Sigmoid colon (tissue), 4 donors: ENCODE data around the gene DHX32.
"Not testable (repeated sequence)": the region's sequence is repeated elsewhere in the genome, so short reads cannot be mapped to it uniquely, and the experiment has no call there.

Experiments used
- EP300 ChIP-seq, 4 donors: sonication (generic); formaldehyde crosslinking; IDR thresholded peaks; one replicate each; pipeline ENCODE4 v1.6.1; 2017; ENCODE audit warnings: antibody characterized with exemption in 4 of 4
- POLR2A ChIP-seq, 2 donors: fragments of 450-650 bp; IDR thresholded peaks; one replicate each; pipeline ENCODE4 v1.6.1; 2016; ENCODE audit warnings: antibody characterized with exemption in 2 of 2, mild to moderate bottlenecking in 2 of 2, moderate library complexity in 2 of 2
- POLR2AphosphoS5 ChIP-seq, 4 donors: sonication (generic); formaldehyde crosslinking; IDR thresholded peaks; one replicate each; pipeline ENCODE4 v1.6.1; 2017; ENCODE audit warnings: antibody characterized with exemption in 4 of 4
- TF ChIP-seq, protein P1 (sequence below), 4 experiments: fragments of 450-650 bp in 3 of 4; fragments of 200-600 bp in 1 of 4; IDR thresholded peaks; one replicate each; pipeline ENCODE4 v1.5.1; 2016 to 2019; ENCODE audit warnings: antibody characterized with exemption in 4 of 4, mild to moderate bottlenecking in 3 of 4, moderate library complexity in 2 of 4

DNA sequence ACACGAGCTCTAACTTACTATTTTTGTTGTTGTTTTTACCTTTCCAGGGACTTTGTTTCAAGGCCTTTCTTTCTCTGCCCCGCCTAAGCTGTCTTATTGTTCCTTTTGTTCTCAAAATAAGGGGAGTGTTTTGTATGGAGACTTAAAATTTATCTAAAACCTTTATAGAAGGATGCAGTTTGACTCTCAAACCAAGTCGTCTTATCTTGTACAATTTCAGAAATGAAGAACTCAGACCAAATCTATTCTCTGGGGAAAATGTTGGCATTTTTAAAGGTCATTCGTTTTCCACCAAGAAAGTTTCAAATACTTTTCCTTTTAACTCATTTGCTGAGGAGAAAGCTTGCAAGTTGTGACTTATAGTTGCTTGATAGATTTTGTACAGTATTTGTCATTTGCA, 16.2 kb upstream of the DHX32 start:
- not testable (repeated sequence) for TF ChIP-seq EP300, POLR2A, POLR2AphosphoS5 (IDR thresholded peaks at IDR 0.05)
- TF ChIP-seq, protein P1, sequence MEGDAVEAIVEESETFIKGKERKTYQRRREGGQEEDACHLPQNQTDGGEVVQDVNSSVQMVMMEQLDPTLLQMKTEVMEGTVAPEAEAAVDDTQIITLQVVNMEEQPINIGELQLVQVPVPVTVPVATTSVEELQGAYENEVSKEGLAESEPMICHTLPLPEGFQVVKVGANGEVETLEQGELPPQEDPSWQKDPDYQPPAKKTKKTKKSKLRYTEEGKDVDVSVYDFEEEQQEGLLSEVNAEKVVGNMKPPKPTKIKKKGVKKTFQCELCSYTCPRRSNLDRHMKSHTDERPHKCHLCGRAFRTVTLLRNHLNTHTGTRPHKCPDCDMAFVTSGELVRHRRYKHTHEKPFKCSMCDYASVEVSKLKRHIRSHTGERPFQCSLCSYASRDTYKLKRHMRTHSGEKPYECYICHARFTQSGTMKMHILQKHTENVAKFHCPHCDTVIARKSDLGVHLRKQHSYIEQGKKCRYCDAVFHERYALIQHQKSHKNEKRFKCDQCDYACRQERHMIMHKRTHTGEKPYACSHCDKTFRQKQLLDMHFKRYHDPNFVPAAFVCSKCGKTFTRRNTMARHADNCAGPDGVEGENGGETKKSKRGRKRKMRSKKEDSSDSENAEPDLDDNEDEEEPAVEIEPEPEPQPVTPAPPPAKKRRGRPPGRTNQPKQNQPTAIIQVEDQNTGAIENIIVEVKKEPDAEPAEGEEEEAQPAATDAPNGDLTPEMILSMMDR (IDR thresholded peaks at IDR 0.05) = not testable (repeated sequence)
